MM.1S (cell line): ENCODE results near the gene EIPR1.

ENCODE experiments used
- CTCF ChIP-seq: fragments of 300-600 bp; sonication (generic); IDR thresholded peaks from 2 replicates; pipeline ENCODE4 v1.5.1; 2016; ENCODE audit warnings: antibody characterized with exemption, low read length, mixed read lengths
- EZH2 ChIP-seq: fragments of 300-600 bp; sonication (generic); optimal IDR thresholded peaks from 2 replicates; pipeline ENCODE3; 2017; ENCODE audit warnings: low read depth, mild to moderate bottlenecking, antibody characterized with exemption, low read length, mixed read lengths
- EZH2phosphoT487 ChIP-seq: fragments of 300-600 bp; sonication (generic); IDR thresholded peaks from 2 replicates; pipeline ENCODE4 v1.6.1; 2018; ENCODE audit warnings: antibody characterized with exemption, low read length

- TF ChIP-seq CTCF: no peak
- TF ChIP-seq EZH2: no peak
- TF ChIP-seq EZH2phosphoT487: no peak
These were observed 88.5 kb downstream of the EIPR1 start for GRCh38 chr2:3289171-3289515.
